IMR-90 (cell line): ENCODE measurements around the gene HMCN1.

Experiments
- BHLHE40 ChIP-seq: fragments of 150-350 bp; IDR thresholded peaks from 2 replicates; pipeline ENCODE4 v1.6.1; 2016; ENCODE audit warnings: mild to moderate bottlenecking, low read depth, low read length
- CTCF ChIP-seq: conservative IDR thresholded peaks from 2 replicates; pipeline ENCODE4 v1.5.1; 2012; ENCODE audit warnings: mild to moderate bottlenecking, low read depth, low read length, improper control_type of control experiment
- MAZ ChIP-seq: IDR thresholded peaks from 2 replicates; pipeline ENCODE4 v1.6.1; 2012; ENCODE audit warnings: low read depth, mild to moderate bottlenecking, low read length, improper control_type of control experiment, moderate library complexity, borderline replicate concordance
- NFE2L2 ChIP-seq: fragments of 150-350 bp; IDR thresholded peaks from 2 replicates; pipeline ENCODE4 v1.6.1; 2016; ENCODE audit warnings: low read depth, mild to moderate bottlenecking, low read length
- POLR2A ChIP-seq: IDR thresholded peaks from 2 replicates; pipeline ENCODE4 v1.6.1; 2012; ENCODE audit warnings: mild to moderate bottlenecking, low read depth, low read length
- RAD21 ChIP-seq: IDR thresholded peaks from 2 replicates; pipeline ENCODE4 v1.6.1; 2012; ENCODE audit warnings: low read length, improper control_type of control experiment
- SMC3 ChIP-seq: fragments of 150-350 bp; IDR thresholded peaks from 2 replicates; pipeline ENCODE4 v1.6.1; 2016; ENCODE audit warnings: low read depth, mild to moderate bottlenecking, antibody characterized with exemption, low read length, moderate library complexity
- TF ChIP-seq, protein P1 (sequence below): fragments of 150-350 bp; IDR thresholded peaks from 2 replicates; pipeline ENCODE4 v1.6.1; 2017; ENCODE audit warnings: mild to moderate bottlenecking, antibody characterized with exemption, low read length, low read depth
- TF ChIP-seq, protein P2 (sequence below): fragments of 150-350 bp; IDR thresholded peaks from 2 replicates; pipeline ENCODE4 v1.6.1; 2016; ENCODE audit warnings: low read depth, mild to moderate bottlenecking, low read length, moderate library complexity, borderline replicate concordance

DNA sequence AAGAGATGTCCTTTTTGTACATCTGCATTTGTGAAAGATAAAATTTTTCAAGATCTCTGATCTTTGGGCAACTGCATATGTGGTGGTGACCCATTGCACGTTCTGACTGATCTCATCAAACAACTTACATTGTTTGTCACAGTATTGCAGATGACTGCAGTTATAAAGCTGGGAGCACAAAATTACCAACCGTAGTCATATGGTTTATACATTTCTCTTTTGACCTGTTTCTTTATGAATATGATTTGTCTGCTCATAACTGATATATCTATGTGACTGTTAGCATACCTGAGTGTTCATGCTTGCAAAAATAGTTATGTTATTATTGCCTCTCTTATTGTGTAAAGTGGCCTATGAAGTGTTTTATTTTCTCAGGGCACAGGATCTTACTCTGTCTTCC lies 43.7 kb upstream of the HMCN1 start:
- TF ChIP-seq BHLHE40 (no peak), CTCF (no peak), POLR2A (no peak), SMC3 (no peak), RAD21 (no peak), NFE2L2 (no peak), MAZ (no peak)
- TF ChIP-seq, protein P1, sequence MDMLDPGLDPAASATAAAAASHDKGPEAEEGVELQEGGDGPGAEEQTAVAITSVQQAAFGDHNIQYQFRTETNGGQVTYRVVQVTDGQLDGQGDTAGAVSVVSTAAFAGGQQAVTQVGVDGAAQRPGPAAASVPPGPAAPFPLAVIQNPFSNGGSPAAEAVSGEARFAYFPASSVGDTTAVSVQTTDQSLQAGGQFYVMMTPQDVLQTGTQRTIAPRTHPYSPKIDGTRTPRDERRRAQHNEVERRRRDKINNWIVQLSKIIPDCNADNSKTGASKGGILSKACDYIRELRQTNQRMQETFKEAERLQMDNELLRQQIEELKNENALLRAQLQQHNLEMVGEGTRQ, result no peak
- TF ChIP-seq, protein P2, sequence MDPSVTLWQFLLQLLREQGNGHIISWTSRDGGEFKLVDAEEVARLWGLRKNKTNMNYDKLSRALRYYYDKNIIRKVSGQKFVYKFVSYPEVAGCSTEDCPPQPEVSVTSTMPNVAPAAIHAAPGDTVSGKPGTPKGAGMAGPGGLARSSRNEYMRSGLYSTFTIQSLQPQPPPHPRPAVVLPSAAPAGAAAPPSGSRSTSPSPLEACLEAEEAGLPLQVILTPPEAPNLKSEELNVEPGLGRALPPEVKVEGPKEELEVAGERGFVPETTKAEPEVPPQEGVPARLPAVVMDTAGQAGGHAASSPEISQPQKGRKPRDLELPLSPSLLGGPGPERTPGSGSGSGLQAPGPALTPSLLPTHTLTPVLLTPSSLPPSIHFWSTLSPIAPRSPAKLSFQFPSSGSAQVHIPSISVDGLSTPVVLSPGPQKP, result no peak
